Osteoblast (primary cell): ENCODE data around the gene DIAPH1. TPM values are rescaled to one million over a fixed set of nuclear protein-coding genes. Genes with fewer than 3 reads are reported as not detected.

ENCODE experiments used
- DNase-seq: peaks from one replicate; pipeline ENCODE4 v3.0.0; 2011; ENCODE audit warnings: low spot score, mixed read lengths; ENCODE audit not compliant: insufficient read length; ENCODE audit errors: missing footprints
- H2AFZ ChIP-seq: 2 replicates; pipeline ENCODE4 v1.6.0; 2011; ENCODE audit warnings: mild to moderate bottlenecking, low read length
- H3K27ac ChIP-seq: 2 replicates; pipeline ENCODE4 v1.5.1; 2011; ENCODE audit warnings: mild to moderate bottlenecking, low read depth, low read length, moderate library complexity
- H3K27me3 ChIP-seq: 2 replicates; pipeline ENCODE4 v1.6.0; 2012; ENCODE audit warnings: mild to moderate bottlenecking, control low read depth, inconsistent platforms, low read length, moderate library complexity; ENCODE audit not compliant: insufficient read depth
- H3K36me3 ChIP-seq: 2 replicates; pipeline ENCODE4 v1.5.1; 2011; ENCODE audit warnings: mild to moderate bottlenecking, low read length, control low read depth, moderate library complexity; ENCODE audit not compliant: insufficient read depth
- H3K4me1 ChIP-seq: 2 replicates; pipeline ENCODE4 v1.5.1; 2011; ENCODE audit warnings: mild to moderate bottlenecking, low read length, control low read depth, moderate library complexity; ENCODE audit not compliant: insufficient read depth
- H3K4me2 ChIP-seq: 2 replicates; pipeline ENCODE4 v1.6.0; 2011; ENCODE audit warnings: mild to moderate bottlenecking, low read length; ENCODE audit not compliant: insufficient read depth
- H3K4me3 ChIP-seq: fragments of 200-600 bp; sonication (generic); 3 replicates; pipeline ENCODE4 v1.5.1; 2012; ENCODE audit warnings: mild to moderate bottlenecking, low read length, inconsistent platforms; ENCODE audit not compliant: insufficient read depth
- H3K79me2 ChIP-seq: 2 replicates; pipeline ENCODE4 v1.6.0; 2012; ENCODE audit warnings: mild to moderate bottlenecking, low read length, control low read depth, inconsistent platforms; ENCODE audit not compliant: insufficient read depth
- H3K9me3 ChIP-seq: 2 replicates; pipeline ENCODE4 v1.5.1; 2011; ENCODE audit warnings: low read depth, low read length, control low read depth
- H4K20me1 ChIP-seq: 2 replicates; pipeline ENCODE4 v1.6.0; 2012; ENCODE audit warnings: mild to moderate bottlenecking, low read length, control low read depth; ENCODE audit not compliant: insufficient read depth
- total RNA-seq: library from RNA; depleted of rRNA; stranded (reverse); fragments of >200 nt; gene quantifications from 2 replicates; pipeline ENCODE4 v1.2.3, GENCODE V29; 2012
- TF ChIP-seq, protein P1 (sequence below): IDR thresholded peaks from 2 replicates; pipeline ENCODE4 v1.5.1; 2011; ENCODE audit warnings: mild to moderate bottlenecking, low read depth, low read length, moderate library complexity; ENCODE audit errors: extremely low read depth

DIAPH1 gene
- total RNA-seq, 1 donor = 18.5 TPM

DNA sequence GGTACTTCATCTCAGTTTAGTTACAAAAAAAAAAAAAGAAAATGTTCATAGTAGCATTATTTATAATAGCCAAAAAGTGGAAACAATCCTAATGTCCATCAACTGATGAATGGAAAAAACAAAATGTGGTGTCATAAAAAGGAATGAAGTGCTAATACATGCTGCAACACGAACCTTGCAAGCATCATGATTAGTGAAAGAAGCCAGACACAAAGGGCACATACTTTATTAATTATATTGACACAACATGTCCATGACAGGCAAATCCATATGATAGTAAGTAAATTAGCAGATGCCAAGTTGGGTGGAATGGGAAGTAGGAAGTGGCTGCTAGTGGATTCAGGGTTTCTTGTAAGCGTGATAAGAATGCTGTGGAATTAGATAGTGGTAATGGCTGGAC lies 75.7 kb downstream of the DIAPH1 start:
- Histone ChIP-seq H3K4me3 (no peak overlapping the region), H3K4me1 (no peaks in the 10 kb centered on the region), H3K4me2 (no peak overlapping the region), H4K20me1 (no peaks in the 10 kb centered on the region), H3K27me3 (no peaks in the 10 kb centered on the region), H3K79me2 (no peaks in the 10 kb centered on the region), H3K36me3 (no peaks in the 10 kb centered on the region), H2AFZ (no peak overlapping the region), H3K9me3 (peaks cover 6% of the 10 kb centered on the region), H3K27ac (no peak overlapping the region)
- TF ChIP-seq, protein P1, sequence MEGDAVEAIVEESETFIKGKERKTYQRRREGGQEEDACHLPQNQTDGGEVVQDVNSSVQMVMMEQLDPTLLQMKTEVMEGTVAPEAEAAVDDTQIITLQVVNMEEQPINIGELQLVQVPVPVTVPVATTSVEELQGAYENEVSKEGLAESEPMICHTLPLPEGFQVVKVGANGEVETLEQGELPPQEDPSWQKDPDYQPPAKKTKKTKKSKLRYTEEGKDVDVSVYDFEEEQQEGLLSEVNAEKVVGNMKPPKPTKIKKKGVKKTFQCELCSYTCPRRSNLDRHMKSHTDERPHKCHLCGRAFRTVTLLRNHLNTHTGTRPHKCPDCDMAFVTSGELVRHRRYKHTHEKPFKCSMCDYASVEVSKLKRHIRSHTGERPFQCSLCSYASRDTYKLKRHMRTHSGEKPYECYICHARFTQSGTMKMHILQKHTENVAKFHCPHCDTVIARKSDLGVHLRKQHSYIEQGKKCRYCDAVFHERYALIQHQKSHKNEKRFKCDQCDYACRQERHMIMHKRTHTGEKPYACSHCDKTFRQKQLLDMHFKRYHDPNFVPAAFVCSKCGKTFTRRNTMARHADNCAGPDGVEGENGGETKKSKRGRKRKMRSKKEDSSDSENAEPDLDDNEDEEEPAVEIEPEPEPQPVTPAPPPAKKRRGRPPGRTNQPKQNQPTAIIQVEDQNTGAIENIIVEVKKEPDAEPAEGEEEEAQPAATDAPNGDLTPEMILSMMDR = no peak
- no peak for DNase-seq

DNA sequence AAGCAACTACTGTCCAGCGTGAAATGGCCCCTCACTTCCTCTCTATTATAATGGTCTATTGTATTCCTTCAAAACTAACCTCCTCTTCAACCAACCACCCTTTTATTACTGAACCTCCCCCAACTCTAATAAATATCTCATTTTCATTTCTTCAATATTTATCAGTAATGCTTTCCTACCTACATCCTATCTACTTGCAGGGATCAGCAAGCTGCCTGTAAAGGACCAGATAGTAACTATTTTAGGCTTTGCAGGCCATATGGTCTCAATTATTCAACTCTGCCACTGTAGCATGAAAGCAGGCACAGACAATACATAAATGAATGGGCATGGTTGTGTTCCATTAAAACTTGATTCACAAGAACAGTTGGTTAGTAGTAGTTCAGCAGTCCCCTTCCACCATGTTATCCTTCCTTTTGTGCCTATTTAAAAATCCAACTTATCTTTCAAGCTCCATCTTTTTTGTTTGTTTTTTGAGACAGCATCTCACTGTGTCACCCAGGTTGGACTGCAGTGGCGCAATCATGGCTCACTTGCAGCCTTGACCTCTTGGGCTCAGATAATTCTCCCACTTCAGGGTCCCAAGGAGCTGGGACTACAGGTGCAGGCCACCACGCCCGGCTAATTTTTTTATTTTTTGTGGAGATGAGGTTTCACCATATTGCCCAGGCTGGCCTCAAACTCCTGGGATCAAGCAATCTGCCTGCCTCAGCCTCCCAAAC lies 84.1 kb downstream of the DIAPH1 start:
- TF ChIP-seq, protein P1 = no peak
- H3K9me3 ChIP-seq = no peaks in the 10 kb centered on the region
- H4K20me1 ChIP-seq = no peaks in the 10 kb centered on the region
- H3K79me2 ChIP-seq = no peaks in the 10 kb centered on the region
- no peaks in the 10 kb centered on the region for H3K36me3 ChIP-seq
- no peak overlapping the region for H3K4me2 ChIP-seq
- no peak for DNase-seq
- no peak overlapping the region for H2AFZ ChIP-seq
- H3K4me1 ChIP-seq = peaks cover 1% of the 10 kb centered on the region
- H3K27ac ChIP-seq = no peak overlapping the region
- no peaks in the 10 kb centered on the region for H3K27me3 ChIP-seq
- H3K4me3 ChIP-seq = no peak overlapping the region

DNA sequence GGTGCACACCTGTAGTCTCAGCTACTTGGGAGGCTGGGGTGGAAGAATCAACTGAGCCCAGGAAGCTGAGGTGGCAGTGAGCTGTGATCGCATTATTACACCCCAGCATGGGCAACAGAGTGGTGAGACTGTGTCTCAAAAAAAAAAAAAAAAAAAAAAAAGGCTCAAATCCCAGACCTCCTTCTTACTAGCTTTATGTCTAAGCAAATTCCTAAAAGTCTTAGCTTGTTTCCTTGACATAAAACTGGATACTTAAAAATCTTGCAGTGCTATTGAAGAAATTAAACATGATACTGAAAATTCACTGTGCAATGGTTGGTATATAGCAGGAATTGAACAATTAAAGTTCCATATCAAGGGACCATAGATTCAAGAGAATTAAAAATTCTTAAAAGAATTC lies 84.9 kb downstream of the DIAPH1 start:
- no peak overlapping the region for H3K27ac ChIP-seq
- no peak overlapping the region for H3K4me2 ChIP-seq
- no peaks in the 10 kb centered on the region for H3K79me2 ChIP-seq
- peaks cover 9% of the 10 kb centered on the region for H3K4me1 ChIP-seq
- no peaks in the 10 kb centered on the region for H3K9me3 ChIP-seq
- no peak overlapping the region for H3K4me3 ChIP-seq
- no peaks in the 10 kb centered on the region for H3K27me3 ChIP-seq
- TF ChIP-seq, protein P1 = no peak
- no peak for DNase-seq
- H4K20me1 ChIP-seq = no peaks in the 10 kb centered on the region
- no peak overlapping the region for H2AFZ ChIP-seq
- no peaks in the 10 kb centered on the region for H3K36me3 ChIP-seq

DNA sequence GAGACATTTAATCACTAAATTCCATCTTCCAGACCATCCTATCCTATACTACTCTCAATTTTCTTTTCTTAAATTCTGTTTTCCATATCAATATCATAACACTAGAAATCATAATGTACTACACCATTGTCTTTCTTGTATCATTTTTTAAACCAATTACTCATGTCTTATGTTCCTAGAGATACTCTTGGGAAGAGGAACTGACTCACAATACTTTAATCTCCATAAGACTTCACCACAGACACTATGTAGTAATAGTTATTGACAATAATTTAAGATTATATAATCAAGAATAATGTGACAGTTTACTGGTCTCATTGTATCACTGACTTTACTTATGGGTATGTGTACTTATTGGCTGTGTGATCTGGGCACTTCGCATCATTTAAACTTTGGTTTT lies 86.1 kb downstream of the DIAPH1 start:
- H3K4me3 ChIP-seq = no peak overlapping the region
- H3K79me2 ChIP-seq = no peaks in the 10 kb centered on the region
- H3K9me3 ChIP-seq = no peaks in the 10 kb centered on the region
- TF ChIP-seq, protein P1 = no peak
- H3K27me3 ChIP-seq = no peaks in the 10 kb centered on the region
- H3K4me1 ChIP-seq = peaks cover 17% of the 10 kb centered on the region
- H3K36me3 ChIP-seq = peaks cover 8% of the 10 kb centered on the region
- no peaks in the 10 kb centered on the region for H4K20me1 ChIP-seq
- DNase-seq = no peak
- H3K27ac ChIP-seq = no peak overlapping the region
- H2AFZ ChIP-seq = no peak overlapping the region
- H3K4me2 ChIP-seq = no peak overlapping the region
